GM19035 (cell line): ENCODE measurements around the gene NXPH2.

Experiments used
- ATAC-seq: cut with Tn5 transposase; IDR thresholded peaks from one replicate; pipeline ENCODE4 v1.9.1; 2021; ENCODE audit not compliant: unreplicated experiment

Gene NXPH2

DNA sequence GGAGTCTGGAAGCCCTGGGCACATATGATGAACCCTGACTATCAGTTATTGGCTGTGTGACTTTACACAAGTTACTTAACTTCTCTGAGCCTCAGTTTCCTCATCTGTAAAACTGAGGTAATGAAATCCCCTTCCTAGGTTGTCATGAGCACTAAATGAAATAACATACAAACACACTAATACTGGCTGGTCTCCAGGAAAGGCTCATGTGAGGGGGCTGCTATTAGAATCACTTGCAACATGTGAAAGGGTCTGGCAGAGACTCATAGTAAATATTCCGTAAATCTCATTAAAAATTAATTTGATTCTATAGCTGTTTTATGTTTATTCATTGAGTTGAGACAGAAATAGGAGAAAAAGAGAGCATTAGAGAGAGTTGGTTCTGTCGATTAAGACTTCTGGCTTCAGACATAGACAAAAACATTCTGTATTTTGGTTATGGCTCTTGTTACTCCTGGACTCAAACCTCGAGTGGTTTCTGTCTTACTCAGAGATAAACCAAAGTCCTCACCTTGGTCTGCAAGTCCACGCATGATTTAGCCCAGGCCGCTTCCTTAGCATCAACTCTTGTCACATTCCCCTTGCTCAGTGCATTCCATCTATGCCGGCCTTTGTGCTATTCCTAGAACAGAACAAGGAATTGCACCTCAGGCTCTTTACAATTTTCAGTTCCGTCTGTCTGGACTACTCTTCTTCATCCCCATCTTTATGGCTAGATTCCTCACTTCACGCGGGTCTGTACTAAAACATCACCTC, 139.1 kb downstream of the NXPH2 start:
- no peak for ATAC-seq

DNA sequence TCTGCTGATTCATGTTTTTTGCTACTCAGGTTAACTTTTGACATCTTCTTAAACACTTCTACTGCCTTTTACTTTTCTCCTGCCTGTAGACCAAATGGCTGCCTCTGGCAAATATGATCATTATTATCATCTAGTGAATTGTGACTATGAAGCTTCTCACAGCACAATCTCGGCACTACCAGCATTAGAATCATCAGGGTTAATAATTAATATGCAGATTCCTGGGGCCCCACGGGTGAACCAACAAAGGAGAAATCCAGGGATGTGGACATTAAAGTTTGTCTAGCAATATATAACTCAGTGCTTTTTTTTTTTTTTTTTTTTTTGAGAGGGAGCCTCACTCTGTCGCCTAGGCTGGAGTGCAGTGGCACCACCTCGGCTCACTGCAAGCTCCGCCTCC, 142.5 kb downstream of the NXPH2 start:
- no peak for ATAC-seq

DNA sequence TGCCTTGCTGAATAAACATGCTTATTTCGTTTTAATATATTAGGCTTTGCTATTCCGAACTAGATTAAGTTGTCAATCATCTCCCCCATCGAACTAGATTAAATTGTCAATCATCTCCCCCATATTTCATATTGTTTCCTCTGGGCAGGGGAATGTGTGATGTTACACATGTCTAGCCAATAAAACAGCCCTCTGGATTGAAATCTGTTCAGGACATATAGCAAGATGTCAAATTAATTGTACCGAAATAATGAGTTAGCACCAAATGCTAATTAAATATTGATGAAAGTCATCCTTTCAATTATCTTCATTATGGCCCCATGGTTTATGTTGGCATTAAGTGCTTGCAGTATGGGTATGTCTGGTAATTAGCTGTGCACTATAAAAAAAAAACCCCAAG, 143.1 kb downstream of the NXPH2 start:
- no peak for ATAC-seq

DNA sequence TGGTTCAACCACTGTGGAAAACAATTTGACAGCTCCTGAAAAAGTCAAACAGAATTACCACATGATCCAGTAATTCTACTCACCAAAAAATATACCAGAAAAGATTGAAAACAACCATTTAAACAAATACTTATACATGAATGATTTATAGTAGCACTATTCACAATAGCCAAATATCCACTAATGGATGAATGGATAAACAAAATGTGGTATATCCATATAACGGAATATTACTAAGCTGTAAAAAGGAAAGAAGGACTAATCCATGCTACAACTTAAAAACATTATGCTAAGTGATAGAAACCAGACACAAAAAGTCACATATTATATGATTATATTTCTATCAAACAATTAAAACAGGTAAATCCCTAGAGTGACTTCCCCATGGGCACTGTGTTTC, 147.1 kb downstream of the NXPH2 start:
- ATAC-seq = no peak

DNA sequence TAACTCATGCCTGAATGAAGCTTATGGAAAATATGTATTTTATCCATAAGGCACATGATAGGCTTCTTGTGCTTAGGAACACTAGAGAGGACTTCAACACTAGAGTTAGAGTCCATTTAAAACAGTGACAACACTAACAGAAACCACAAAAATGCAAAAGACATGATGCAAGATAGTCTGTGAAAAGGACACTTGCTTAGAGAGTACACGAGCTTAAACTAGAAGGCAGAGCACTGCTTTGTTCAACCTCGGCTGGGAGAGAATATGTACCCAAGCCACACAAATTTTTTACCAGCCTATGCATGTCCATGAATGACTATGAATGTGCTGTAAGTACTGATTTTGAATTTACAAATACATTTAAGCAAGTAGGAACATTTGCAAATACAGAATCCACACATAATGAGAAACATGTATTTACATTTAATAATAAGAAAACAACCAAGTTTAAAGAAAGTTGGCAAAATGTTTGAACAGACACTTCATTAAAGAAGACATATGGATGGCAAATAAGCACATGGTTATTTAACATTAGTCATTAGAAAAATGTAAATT, 148.0 kb downstream of the NXPH2 start:
- ATAC-seq = no peak

DNA sequence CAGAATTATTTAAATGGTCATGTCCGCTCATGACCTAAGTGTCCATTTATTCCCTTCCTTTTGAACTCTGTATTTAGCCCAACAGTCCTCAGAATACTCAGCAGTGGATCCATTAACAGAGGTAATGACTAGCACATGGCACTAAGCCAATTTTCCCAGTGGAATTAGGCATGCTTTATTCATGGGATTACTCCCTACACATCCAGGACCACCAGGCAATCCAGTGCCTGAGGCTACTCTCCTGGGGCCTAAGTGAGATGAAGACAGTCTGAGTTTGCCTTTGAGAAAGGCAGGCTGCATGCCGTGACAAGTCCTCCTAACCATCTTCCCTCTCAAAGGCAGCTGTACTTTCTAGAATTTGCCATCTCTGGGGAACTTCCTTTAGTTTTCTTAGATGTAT, 150.0 kb downstream of the NXPH2 start:
- ATAC-seq = no peak

DNA sequence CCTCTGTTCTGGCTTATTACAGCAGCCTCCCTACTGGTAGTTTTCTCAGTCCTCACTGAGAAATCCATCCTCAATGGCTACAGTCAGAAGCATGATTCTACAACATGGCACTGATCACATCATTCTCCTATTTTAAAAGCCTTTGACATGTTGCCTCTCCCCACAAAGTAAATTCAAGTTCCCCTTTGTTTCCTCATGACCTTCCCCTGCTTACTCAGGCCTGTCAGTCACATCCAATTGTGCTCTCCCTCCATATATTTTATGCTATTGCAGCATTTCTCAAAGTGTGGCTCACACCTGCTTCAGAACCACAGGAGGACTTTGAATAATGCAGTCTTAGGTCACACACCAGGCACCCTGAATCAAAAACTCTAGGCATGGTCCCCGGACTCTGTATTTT, 154.0 kb downstream of the NXPH2 start:
- ATAC-seq = no peak

DNA sequence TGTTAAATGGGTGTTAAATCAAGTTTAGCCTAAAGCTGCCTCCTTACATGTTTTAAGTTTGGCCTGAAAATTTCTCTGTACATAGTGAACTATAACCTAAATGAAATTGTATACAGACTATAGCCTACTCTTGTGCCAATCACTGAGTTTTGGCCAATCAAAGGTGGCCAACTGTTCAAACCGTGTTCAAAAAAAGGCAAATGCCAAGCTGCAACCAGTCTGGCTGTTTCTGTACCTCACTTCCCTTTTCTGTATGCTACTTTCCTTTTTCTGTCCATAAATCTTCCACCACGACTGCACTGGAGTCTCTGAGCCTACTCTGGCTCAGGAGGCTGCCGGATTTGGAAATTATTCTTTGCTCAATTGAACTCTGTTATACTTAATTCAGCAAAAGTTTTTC, 157.6 kb downstream of the NXPH2 start:
- ATAC-seq = no peak

DNA sequence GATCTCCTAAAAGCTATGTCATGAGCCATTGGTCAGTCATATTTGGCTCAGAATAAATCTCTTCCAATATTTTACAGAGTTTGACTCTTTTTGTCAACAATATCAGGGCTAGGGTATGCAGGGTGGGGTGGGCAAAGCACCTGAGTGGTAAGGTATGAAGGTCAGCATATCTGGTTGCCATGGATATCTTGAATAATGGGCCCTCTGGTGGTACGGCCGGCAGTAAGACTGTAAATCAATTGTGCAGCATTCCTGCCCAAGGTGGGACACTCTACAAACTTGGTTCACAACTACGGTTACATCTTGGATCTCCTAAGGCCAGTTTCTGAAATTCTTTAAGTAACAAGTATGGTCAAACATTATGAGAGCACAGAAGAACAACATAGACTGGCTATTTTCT, 159.1 kb downstream of the NXPH2 start:
- ATAC-seq = no peak

DNA sequence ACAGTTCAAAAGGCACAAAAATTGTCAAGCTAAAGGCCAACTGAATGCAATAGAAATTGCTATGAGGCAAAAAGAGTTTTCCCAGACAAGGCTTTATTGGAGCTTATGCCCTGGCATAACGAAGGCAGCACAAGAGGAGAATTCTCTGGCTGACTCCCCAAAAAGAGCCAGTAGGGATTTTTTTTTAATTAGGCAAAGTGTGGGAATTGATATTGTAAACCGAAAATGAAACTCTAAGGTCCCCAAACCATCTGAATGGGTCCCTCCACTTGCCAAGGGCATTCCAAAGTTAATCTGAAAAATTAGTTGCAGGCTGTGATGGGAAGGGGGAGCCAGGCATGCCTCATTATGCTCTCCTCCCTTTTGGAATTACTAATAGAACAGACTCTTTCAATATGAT, 159.8 kb downstream of the NXPH2 start:
- no peak for ATAC-seq
